ENCODE data around the gene GPR153.

GPR153 gene

DNA sequence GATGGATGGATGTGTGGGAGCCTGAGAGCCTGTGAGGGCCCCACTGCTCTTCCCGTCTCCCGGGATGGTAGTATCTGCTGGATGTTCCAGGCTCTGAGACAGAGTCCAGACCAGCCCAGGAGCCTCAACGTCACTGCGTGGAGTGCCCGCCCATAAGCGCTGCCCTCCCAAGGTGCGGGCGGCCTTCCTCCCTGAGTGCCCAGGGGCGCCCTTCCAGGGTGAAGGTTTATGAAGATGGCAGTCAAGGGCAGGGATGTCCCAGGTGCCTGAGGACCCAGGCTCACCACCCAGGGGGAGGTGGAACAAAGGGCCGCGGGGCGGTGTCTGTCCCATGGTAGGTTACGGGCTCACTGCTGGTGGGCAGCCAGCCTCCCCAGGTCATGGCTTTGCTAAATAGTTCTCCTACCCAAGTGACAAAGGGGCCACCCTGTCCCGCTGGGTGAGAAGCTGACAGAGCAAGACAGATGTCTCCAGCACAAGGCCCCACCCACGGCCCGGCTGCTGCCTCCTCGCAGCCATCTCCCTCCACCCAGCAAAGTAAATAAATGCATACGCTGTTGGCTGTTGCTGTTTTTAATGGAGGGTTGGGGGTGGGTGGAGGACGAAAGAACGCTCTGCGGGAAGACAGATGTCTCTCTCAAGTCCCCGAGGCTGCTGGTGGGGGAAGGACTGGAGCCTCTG is 9.0 kb upstream of the GPR153 start:
- DNase-seq (ENCODE audit: low spot score), result no peak
- no peak overlapping the region for H3K4me3 ChIP-seq
- no peak overlapping the region for H3K27ac ChIP-seq
- TF ChIP-seq, protein P1, sequence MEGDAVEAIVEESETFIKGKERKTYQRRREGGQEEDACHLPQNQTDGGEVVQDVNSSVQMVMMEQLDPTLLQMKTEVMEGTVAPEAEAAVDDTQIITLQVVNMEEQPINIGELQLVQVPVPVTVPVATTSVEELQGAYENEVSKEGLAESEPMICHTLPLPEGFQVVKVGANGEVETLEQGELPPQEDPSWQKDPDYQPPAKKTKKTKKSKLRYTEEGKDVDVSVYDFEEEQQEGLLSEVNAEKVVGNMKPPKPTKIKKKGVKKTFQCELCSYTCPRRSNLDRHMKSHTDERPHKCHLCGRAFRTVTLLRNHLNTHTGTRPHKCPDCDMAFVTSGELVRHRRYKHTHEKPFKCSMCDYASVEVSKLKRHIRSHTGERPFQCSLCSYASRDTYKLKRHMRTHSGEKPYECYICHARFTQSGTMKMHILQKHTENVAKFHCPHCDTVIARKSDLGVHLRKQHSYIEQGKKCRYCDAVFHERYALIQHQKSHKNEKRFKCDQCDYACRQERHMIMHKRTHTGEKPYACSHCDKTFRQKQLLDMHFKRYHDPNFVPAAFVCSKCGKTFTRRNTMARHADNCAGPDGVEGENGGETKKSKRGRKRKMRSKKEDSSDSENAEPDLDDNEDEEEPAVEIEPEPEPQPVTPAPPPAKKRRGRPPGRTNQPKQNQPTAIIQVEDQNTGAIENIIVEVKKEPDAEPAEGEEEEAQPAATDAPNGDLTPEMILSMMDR (IDR thresholded peaks at IDR 0.05), result no peak

DNA sequence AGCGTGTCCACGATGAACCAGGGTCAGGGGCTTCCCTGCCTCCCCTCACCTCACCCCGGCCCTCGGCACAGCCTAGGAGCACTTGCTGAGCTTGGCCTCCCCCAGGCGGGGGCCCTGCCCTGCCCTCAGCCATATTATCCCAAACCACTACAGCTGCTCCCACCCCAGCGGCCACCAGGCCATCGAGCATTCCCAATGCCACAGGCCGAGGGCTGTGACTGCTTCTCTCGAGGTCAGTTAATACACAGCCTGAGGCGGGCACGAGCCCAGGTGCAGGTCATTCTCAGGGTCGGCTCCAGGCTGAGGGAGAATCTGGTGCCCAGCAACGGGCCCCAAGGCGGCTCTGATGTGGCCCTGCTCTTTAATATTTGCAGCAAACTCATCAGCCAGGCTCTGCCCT is 8.4 kb upstream of the GPR153 start:
- no peak for DNase-seq (ENCODE audit: low spot score)
- TF ChIP-seq, protein P1 (IDR thresholded peaks at IDR 0.05), result no peak
- Histone ChIP-seq H3K4me3 (no peak overlapping the region), H3K27ac (no peak overlapping the region)

DNA sequence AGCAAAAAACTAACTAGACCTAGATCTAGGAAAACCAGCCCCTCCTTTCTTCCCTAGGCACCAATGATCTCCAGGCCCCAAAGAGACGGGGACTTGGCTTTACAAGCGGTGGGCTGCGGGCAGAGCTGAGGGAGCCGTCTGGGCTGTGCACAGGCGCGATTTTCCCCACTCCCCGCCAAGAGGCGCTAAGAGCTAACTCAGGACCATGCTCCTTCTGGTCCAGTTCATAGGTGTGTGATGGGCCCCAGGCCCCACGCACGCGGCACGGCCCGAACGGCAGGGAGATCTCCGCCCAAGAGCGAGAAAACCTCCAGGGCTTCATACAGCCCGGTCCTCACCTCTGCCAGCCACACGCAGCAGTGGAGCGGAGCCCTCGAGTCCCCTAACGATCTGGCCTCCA is 7.5 kb upstream of the GPR153 start:
- H3K27ac ChIP-seq, result no peak overlapping the region

DNA sequence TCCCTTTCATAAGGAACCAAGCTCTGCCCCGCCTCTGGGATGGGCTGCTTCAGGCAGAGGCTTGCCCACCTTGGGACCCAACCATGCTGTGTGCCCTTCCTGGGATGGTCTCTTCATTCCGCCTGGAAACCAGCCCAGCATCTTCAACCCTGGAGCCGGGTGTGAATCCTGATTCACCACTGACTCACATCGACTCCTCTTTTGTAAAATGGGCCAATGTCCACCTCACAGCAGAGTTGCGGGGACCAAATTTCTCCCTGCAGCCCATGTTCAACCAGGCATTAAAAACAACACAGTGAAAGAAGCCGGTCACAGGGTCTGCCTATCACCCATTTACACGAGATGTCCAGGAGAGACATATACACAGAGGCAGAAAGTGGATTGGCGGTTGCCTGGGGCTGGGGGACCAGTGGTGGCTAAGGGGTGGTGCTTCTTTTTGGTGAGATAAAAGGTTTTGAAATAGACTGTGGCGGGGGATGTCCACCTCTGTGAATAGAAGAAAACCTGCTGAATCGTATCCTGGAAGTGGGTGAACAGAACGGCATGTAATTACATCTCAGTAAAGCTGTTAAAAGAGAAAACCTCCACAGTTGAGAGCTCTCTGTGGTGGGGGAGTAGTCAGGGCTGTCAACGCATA is 6.9 kb upstream of the GPR153 start:
- DNase-seq (ENCODE audit: low spot score), result no peak
- H3K27ac ChIP-seq, result no peak overlapping the region

More for the DNA sequence above, 7.5 kb upstream of the GPR153 start:
- TF ChIP-seq, protein P1 (IDR thresholded peaks at IDR 0.05), result no peak
- H3K4me3 ChIP-seq, result no peak overlapping the region
- no peak for DNase-seq (ENCODE audit: low spot score)

DNA sequence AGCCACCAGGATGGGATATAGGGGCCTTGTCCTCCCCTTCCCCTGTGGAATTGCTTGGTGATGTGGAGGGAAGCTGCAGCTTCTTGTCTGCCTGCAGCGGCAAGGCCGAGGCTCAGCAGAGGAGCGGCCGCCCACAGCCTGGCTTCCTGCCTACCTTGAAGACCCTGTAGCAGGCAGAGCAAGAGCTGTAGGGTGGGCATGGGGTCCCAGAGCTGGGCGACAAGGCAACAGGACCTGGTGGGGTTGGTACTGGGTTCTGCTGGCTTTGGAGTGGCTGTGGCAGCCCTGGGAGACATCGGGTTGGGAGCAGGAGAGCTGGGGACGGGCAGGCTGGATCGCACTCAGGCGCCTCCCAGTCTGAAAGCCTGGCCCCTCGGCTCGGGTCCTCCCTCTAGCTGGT is 5.7 kb upstream of the GPR153 start:
- no peak for DNase-seq (ENCODE audit: low spot score)
- H3K27ac ChIP-seq, result no peak overlapping the region
- TF ChIP-seq, protein P1 (IDR thresholded peaks at IDR 0.05), result no peak
- H3K4me3 ChIP-seq, result no peak overlapping the region

More for the DNA sequence above, 6.9 kb upstream of the GPR153 start:
- no peak overlapping the region for H3K4me3 ChIP-seq
- TF ChIP-seq, protein P1 (IDR thresholded peaks at IDR 0.05), result no peak

DNA sequence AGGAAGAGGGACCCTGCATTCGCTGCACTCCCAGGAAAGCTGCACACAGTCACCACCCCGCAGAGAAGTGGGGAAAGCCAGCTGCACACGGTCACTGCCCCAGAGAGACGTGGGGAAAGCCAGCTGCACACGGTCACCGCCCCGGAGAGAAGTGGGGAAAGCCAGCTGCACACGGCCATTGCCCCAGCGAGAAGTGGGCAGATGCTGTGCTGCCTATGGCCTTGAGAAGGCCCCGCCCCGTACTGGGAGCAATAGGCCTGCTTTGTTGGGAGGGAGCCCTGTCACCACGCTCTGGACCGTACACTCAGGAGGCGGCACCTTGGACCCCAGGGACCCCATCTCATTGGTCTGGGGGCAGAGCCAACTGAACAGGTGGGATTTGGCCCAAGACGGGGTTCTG is 4.3 kb upstream of the GPR153 start:
- Histone ChIP-seq H3K27ac (no peak overlapping the region), H3K4me3 (no peak overlapping the region)
- no peak for DNase-seq (ENCODE audit: low spot score)
- TF ChIP-seq, protein P1 (IDR thresholded peaks at IDR 0.05), result no peak

DNA sequence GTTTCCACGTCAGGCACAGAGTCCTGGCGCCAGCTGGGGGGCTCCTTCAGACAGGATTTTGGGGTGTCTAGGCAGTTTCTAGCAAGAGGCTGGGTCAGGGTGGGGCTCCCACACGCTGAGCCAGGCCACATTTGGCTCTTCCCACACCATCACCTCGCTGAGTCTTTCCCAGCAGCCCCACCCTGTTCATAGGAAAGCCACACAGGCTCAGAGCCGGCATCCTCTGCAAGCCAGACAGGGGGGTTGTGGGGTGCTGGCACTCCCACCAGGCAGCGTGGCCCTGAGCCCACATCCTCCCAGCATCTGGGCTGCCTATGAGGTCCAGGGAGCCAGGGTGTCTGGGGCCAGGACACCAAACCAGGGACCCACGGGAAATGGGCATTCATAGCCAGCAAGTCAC is 2.8 kb upstream of the GPR153 start:
- no peak overlapping the region for H3K27ac ChIP-seq
- DNase-seq (ENCODE audit: low spot score), result no peak
- H3K4me3 ChIP-seq, result no peak overlapping the region
- TF ChIP-seq, protein P1 (IDR thresholded peaks at IDR 0.05), result no peak

Measured in coronary artery (tissue), 2 donors.